Colonic mucosa (tissue), 4 donors: ENCODE measurements around the gene IL17REL. TPM values are rescaled to one million over a fixed set of nuclear protein-coding genes. Genes with fewer than 3 reads are reported as not detected.

Experiments used
- DNase-seq: peaks from one replicate; pipeline ENCODE4 v3.0.0-alpha.2; 2020
- H3K27ac ChIP-seq: fragments of 200-600 bp; one replicate; pipeline ENCODE4 v1.8.0; 2021
- H3K27me3 ChIP-seq: fragments of 200-600 bp; one replicate; pipeline ENCODE4 v1.8.0; 2021
- H3K36me3 ChIP-seq: fragments of 200-600 bp; one replicate; pipeline ENCODE4 v1.8.0; 2021
- H3K4me1 ChIP-seq: fragments of 200-600 bp; one replicate; pipeline ENCODE4 v1.8.0; 2021; ENCODE audit warnings: mild to moderate bottlenecking
- H3K4me3 ChIP-seq: fragments of 200-600 bp; one replicate; pipeline ENCODE4 v1.8.0; 2021
- H3K9ac ChIP-seq, 2 donors: one replicate each; pipeline ENCODE4 v1.7.0; 2013; ENCODE audit warnings: control low read depth in 2 of 2, low read depth in 2 of 2, low read length in 2 of 2
- H3K9me3 ChIP-seq: fragments of 200-600 bp; one replicate; pipeline ENCODE4 v1.8.0; 2021
- intact Hi-C: fragments of 100-400 bp; cut with DNase I; formaldehyde crosslinking; loops from one replicate; pipeline ENCODE4 v1.14.1; 2022
- total RNA-seq, 2 donors: library from RNA; stranded (reverse); fragmentation: NEBNext Ultra II Directional in 1 of 2; extraction: Animal tissue kit (Norgen Biotek cat#: 25700) in 1 of 2; gene quantifications; one replicate each; pipeline ENCODE4 v1.2.1, GENCODE V29; 2021
- TF ChIP-seq, protein P1 (sequence below): fragments of 200-600 bp; IDR thresholded peaks from one replicate; pipeline ENCODE4 v1.8.0; 2022; ENCODE audit warnings: antibody characterized with exemption, mild to moderate bottlenecking
- donor health status: healthy.
- donor health status: DM: no; HTN: no; CAD: no.
- donor health status: DM: no; HTN: no; CAD: no.

IL17REL gene
- total RNA-seq, 2 donors from 2014 or later = 0.11 to 0.22 TPM

DNA sequence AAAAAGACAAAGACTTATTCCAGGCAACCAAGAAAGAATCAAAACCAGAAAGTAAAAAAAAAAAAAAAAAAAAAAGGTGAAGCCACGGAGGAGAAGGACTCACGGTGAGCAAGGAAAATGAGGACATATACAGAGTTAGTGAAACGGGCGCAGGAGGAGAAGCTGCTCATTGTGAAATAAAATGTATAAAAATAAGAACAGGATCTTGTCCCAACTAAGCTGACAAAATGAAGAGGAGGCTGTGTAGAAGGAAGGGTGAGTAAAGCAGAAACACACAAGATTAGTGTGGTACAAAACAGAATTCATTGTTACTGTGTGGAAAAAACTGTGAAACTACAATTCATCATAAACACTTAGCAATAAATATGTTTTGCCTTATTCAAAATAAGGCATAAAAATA, 7.6 kb downstream of the IL17REL start:
- H3K36me3 ChIP-seq = no peaks in the 10 kb centered on the region
- DNase-seq = no peak
- H3K9me3 ChIP-seq = no peaks in the 10 kb centered on the region
- H3K4me1 ChIP-seq = no peaks in the 10 kb centered on the region
- no peak overlapping the region for H3K4me3 ChIP-seq
- intact Hi-C loops = no loop called here
- no peak overlapping the region for H3K27ac ChIP-seq
- no peak overlapping the region for H3K9ac ChIP-seq
- H3K27me3 ChIP-seq = peaks cover 8% of the 10 kb centered on the region
- TF ChIP-seq, protein P1, sequence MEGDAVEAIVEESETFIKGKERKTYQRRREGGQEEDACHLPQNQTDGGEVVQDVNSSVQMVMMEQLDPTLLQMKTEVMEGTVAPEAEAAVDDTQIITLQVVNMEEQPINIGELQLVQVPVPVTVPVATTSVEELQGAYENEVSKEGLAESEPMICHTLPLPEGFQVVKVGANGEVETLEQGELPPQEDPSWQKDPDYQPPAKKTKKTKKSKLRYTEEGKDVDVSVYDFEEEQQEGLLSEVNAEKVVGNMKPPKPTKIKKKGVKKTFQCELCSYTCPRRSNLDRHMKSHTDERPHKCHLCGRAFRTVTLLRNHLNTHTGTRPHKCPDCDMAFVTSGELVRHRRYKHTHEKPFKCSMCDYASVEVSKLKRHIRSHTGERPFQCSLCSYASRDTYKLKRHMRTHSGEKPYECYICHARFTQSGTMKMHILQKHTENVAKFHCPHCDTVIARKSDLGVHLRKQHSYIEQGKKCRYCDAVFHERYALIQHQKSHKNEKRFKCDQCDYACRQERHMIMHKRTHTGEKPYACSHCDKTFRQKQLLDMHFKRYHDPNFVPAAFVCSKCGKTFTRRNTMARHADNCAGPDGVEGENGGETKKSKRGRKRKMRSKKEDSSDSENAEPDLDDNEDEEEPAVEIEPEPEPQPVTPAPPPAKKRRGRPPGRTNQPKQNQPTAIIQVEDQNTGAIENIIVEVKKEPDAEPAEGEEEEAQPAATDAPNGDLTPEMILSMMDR = no peak

DNA sequence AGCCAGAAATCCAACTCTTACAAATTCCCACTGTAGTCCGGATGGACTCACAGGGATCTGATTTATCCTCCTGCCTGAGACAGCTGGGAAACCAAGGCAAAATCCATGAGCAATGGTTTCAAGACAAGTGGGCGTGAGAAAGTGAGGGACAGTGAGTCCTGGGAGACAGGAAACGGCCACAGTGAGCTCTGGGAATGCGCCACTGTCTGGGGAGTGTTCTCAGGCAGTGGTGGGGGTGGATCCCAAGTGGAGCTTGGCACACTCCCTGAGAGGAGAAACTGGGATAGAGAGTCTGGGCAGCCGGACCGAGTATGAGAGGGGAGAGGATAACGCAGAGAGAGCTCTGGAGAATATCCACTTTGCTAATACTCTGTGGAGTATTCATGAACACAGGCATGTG, 9.8 kb downstream of the IL17REL start:
- H3K27me3 ChIP-seq = peaks cover 10% of the 10 kb centered on the region
- no peak for DNase-seq
- no peak overlapping the region for H3K4me3 ChIP-seq
- intact Hi-C loops = no loop called here
- no peaks in the 10 kb centered on the region for H3K4me1 ChIP-seq
- no peak overlapping the region for H3K9ac ChIP-seq
- H3K9me3 ChIP-seq = no peaks in the 10 kb centered on the region
- no peaks in the 10 kb centered on the region for H3K36me3 ChIP-seq
- TF ChIP-seq, protein P1 = no peak
- no peak overlapping the region for H3K27ac ChIP-seq

GRCh38 chr22:50001388-50002231, 11.0 kb downstream of the IL17REL start:
- peaks cover 6% of the 10 kb centered on the region for H3K4me1 ChIP-seq
- no peak overlapping the region for H3K4me3 ChIP-seq
- no peak overlapping the region for H3K9ac ChIP-seq
- H3K36me3 ChIP-seq = no peaks in the 10 kb centered on the region
- TF ChIP-seq, protein P1 = no peak
- DNase-seq = no peak
- no peak overlapping the region for H3K27ac ChIP-seq
- intact Hi-C loops = no loop called here
- H3K27me3 ChIP-seq = peaks cover 10% of the 10 kb centered on the region
- no peaks in the 10 kb centered on the region for H3K9me3 ChIP-seq

DNA sequence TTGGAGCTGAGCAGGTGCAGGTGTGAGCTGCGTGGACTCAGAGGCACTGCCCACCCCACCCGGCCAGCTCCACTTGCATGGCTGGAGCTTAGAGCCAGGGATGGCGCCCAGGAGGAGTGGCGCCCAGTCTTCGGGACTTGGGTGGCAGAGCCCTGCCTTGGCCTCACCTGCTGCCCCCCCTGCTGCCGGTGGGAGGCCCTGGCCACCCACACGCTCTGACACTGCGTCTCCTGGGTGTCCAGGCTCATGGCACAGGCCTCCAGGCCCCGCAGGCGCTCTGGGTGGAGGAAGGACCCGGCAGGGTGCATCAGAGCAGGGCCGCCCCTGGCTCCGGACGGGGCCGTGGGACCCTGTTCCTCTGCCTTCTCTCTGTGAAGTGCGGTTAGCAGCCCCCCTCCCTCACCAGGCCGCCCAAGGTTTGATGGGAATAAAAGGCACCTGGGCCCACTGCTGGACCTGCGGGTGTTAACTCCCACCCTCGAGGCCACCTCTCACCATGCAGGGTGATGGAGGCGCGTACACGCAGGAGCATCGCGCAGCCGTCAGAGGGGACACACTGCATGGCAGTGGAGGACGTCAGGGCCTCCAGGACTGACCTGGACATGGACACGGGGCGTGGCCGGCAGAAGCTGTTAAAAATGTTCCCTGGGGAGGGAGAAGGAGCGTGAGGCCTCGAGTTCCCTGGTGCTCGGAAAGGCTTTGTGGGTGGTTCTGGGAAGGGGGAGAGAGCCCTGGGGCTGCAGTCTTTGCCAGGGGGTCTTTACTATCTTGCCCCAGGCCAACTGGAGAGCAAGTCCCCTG, 11.8 kb downstream of the IL17REL start:
- no peaks in the 10 kb centered on the region for H3K36me3 ChIP-seq
- DNase-seq = no peak
- no peaks in the 10 kb centered on the region for H3K9me3 ChIP-seq
- no peak overlapping the region for H3K9ac ChIP-seq
- H3K27ac ChIP-seq = no peak overlapping the region
- peaks cover 9% of the 10 kb centered on the region for H3K4me1 ChIP-seq
- intact Hi-C loops = no loop called here
- peaks cover 10% of the 10 kb centered on the region for H3K27me3 ChIP-seq
- TF ChIP-seq, protein P1 = no peak
- H3K4me3 ChIP-seq = no peak overlapping the region

- TF ChIP-seq, protein P1 = no peak
- peaks cover 10% of the 10 kb centered on the region for H3K27me3 ChIP-seq
- no peaks in the 10 kb centered on the region for H3K36me3 ChIP-seq
- H3K4me3 ChIP-seq = peak overlapping the region; percentile 19
- H3K9me3 ChIP-seq = no peaks in the 10 kb centered on the region
- no peak for DNase-seq
- H3K9ac ChIP-seq = no peak overlapping the region
- intact Hi-C loops = no loop called here
- no peak overlapping the region for H3K27ac ChIP-seq
- H3K4me1 ChIP-seq = peaks cover 9% of the 10 kb centered on the region
Observed at GRCh38 chr22:49999946-50000586, 12.5 kb downstream of the IL17REL start.
